IPS DF 6.9 (cell line): ENCODE results near the gene MAPT.

Experiments used
- DNase-seq: peaks from one replicate; pipeline ENCODE4 v3.0.0-alpha.2; 2013; ENCODE audit warnings: low read depth, low spot score
- H3K27ac ChIP-seq: one replicate; pipeline ENCODE4 v1.5.1; 2013; ENCODE audit warnings: low read length, control low read depth
- H3K27me3 ChIP-seq: 2 replicates; pipeline ENCODE4 v1.6.1; 2013; ENCODE audit warnings: mild to moderate bottlenecking, low read length; ENCODE audit not compliant: control insufficient read depth, insufficient read depth
- H3K36me3 ChIP-seq: 2 replicates; pipeline ENCODE4 v1.6.1; 2013; ENCODE audit warnings: low read length; ENCODE audit not compliant: control insufficient read depth, insufficient read depth
- H3K4me1 ChIP-seq: 2 replicates; pipeline ENCODE4 v1.6.1; 2013; ENCODE audit warnings: low read length; ENCODE audit not compliant: control insufficient read depth, insufficient read depth
- H3K4me3 ChIP-seq: 2 replicates; pipeline ENCODE4 v1.5.1; 2013; ENCODE audit warnings: mild to moderate bottlenecking, low read length
- H3K9me3 ChIP-seq: 2 replicates; pipeline ENCODE4 v1.6.1; 2013; ENCODE audit warnings: low read length, inconsistent platforms; ENCODE audit not compliant: control insufficient read depth, insufficient read depth
- WGBS: extraction: QIAGEN DNeasy Blood & Tissue Kit; methylation state at CpG from one replicate; pipeline ENCODE4 v1.1.7; 2013; ENCODE audit warnings: mixed read lengths, missing lambda C conversion rate; ENCODE audit not compliant: insufficient read length, insufficient coverage; 5-methylcytosine and 5-hydroxymethylcytosine counted together

MAPT gene

GRCh38 chr17:46035112-46035818, 140.9 kb downstream of the MAPT start:
- H3K4me3 ChIP-seq = no peak overlapping the region
- H3K36me3 ChIP-seq = peaks cover 62% of the 10 kb centered on the region
- H3K27ac ChIP-seq = no peak overlapping the region
- no CpG with 5 or more reads among the region's 3 CpGs for WGBS
- DNase-seq = no peak
- H3K4me1 ChIP-seq = no peaks in the 10 kb centered on the region
- H3K27me3 ChIP-seq = no peaks in the 10 kb centered on the region
- no peaks in the 10 kb centered on the region for H3K9me3 ChIP-seq

- no peak for DNase-seq
- Histone ChIP-seq H3K9me3 (no peaks in the 10 kb centered on the region), H3K36me3 (peaks cover 54% of the 10 kb centered on the region), H3K4me1 (no peaks in the 10 kb centered on the region), H3K4me3 (no peak overlapping the region), H3K27me3 (no peaks in the 10 kb centered on the region), H3K27ac (no peak overlapping the region)
- no CpG with 5 or more reads among the region's 6 CpGs for WGBS
Measured at GRCh38 chr17:46036491-46036890, 142.1 kb downstream of the MAPT start.

DNA sequence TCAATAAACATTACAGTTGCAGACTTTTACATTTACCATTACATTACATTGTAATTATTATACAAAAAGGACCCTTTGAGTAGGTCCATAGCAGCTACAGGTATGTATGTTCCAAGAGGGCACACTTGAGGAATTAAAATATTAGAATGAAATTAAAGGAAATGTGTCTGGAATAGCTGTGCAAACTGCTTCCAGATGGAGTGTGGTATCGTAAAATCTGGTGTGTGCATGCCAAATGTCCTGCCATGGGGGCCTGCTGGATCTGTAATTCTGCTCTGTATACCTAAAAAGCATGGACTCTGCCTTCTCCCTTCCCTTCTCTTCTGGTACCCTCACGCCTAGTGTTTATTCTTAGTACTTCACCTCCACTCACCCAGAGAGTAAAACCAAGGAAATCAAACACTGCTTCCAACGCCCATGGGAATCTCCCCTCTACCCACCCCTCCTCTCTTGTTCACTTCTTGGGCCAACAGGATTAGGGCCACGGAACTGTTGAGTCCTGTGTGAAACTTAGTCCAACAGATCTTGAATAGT, 143.4 kb downstream of the MAPT start:
- Histone ChIP-seq H3K27me3 (no peaks in the 10 kb centered on the region), H3K9me3 (no peaks in the 10 kb centered on the region), H3K4me3 (no peak overlapping the region), H3K4me1 (no peaks in the 10 kb centered on the region), H3K27ac (no peak overlapping the region), H3K36me3 (peaks cover 47% of the 10 kb centered on the region)
- DNase-seq = no peak
- WGBS = no CpG with 5 or more reads among the region's 4 CpGs

GRCh38 chr17:46038414-46038813, 144.1 kb downstream of the MAPT start:
- Histone ChIP-seq H3K9me3 (no peaks in the 10 kb centered on the region), H3K36me3 (peaks cover 43% of the 10 kb centered on the region), H3K4me3 (no peak overlapping the region), H3K27me3 (no peaks in the 10 kb centered on the region), H3K27ac (no peak overlapping the region), H3K4me1 (no peaks in the 10 kb centered on the region)
- no CpG with 5 or more reads among the region's 6 CpGs for WGBS
- DNase-seq = no peak

- Histone ChIP-seq H3K27ac (no peak overlapping the region), H3K36me3 (peaks cover 38% of the 10 kb centered on the region), H3K4me1 (no peaks in the 10 kb centered on the region), H3K4me3 (no peak overlapping the region), H3K27me3 (no peaks in the 10 kb centered on the region), H3K9me3 (no peaks in the 10 kb centered on the region)
- WGBS = no CpG with 5 or more reads among the region's 12 CpGs
- DNase-seq = no peak
Measured at GRCh38 chr17:46038937-46039336, 144.6 kb downstream of the MAPT start.

GRCh38 chr17:46039592-46040186, 145.3 kb downstream of the MAPT start:
- DNase-seq = no peak
- WGBS = no CpG with 5 or more reads among the region's 5 CpGs
- Histone ChIP-seq H3K36me3 (peaks cover 32% of the 10 kb centered on the region; the same call in 1 of the 2 replicates), H3K9me3 (no peaks in the 10 kb centered on the region), H3K27ac (no peak overlapping the region), H3K4me3 (no peak overlapping the region), H3K27me3 (no peaks in the 10 kb centered on the region), H3K4me1 (no peaks in the 10 kb centered on the region)

- Histone ChIP-seq H3K27me3 (no peaks in the 10 kb centered on the region), H3K9me3 (no peaks in the 10 kb centered on the region), H3K4me3 (no peak overlapping the region), H3K4me1 (no peaks in the 10 kb centered on the region), H3K27ac (no peak overlapping the region), H3K36me3 (peaks cover 33% of the 10 kb centered on the region; the same call in 1 of the 2 replicates)
- no CpG with 5 or more reads among the region's 2 CpGs for WGBS
- DNase-seq = no peak
Measured at GRCh38 chr17:46042246-46042645, 147.9 kb downstream of the MAPT start.

- no peak overlapping the region for H3K27ac ChIP-seq
- no peak for DNase-seq
- H3K4me3 ChIP-seq = no peak overlapping the region
- H3K27me3 ChIP-seq = no peaks in the 10 kb centered on the region
- no peaks in the 10 kb centered on the region for H3K4me1 ChIP-seq
- no peaks in the 10 kb centered on the region for H3K9me3 ChIP-seq
- H3K36me3 ChIP-seq = peaks cover 30% of the 10 kb centered on the region; the same call in 1 of the 2 replicates
- WGBS = 100% methylated on average over 1 of the region's 3 CpGs
Measured at GRCh38 chr17:46042925-46043324, 148.6 kb downstream of the MAPT start.

DNA sequence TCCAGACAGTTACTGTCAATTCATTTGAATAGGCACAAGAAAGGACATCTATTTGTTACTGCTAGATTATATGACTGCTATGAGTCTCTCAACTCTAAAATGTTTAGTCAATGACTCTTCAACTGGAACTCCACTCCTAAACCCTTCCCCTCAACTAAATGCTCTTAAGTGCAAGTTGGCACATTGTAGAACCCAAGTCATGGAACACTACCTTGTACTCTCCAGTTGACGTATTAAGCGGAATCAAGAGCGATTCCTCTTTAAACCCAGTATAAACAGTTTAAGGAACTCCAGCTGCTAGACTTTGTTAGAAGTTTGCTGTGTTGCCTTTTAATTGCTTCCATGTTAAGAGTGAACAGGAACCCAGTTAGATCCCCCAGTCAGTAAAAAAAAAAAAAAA, 149.3 kb downstream of the MAPT start:
- DNase-seq = no peak
- no CpG with 5 or more reads among the region's 3 CpGs for WGBS
- Histone ChIP-seq H3K27me3 (no peaks in the 10 kb centered on the region), H3K9me3 (no peaks in the 10 kb centered on the region), H3K4me1 (no peaks in the 10 kb centered on the region), H3K4me3 (no peak overlapping the region), H3K36me3 (peaks cover 24% of the 10 kb centered on the region; the same call in 1 of the 2 replicates), H3K27ac (no peak overlapping the region)

- peak; percentile 50 for DNase-seq
- Histone ChIP-seq H3K27ac (no peak overlapping the region), H3K4me1 (no peaks in the 10 kb centered on the region), H3K36me3 (peaks cover 17% of the 10 kb centered on the region; the same call in 1 of the 2 replicates), H3K9me3 (no peaks in the 10 kb centered on the region), H3K4me3 (no peak overlapping the region), H3K27me3 (no peaks in the 10 kb centered on the region)
- no CpG with 5 or more reads among the region's 5 CpGs for WGBS
Measured at GRCh38 chr17:46044286-46044928, 150.1 kb downstream of the MAPT start.
